HUES6 (cell line): ENCODE measurements around the gene BCL11A.
A peak's percentile ranks its signal among the peaks of the same experiment; 100 is the strongest.

Source experiments
- H3K27ac ChIP-seq: 2 replicates; pipeline ENCODE4 v1.7.0; 2013; ENCODE audit warnings: low read depth, mild to moderate bottlenecking, low read length, inconsistent platforms
- H3K27me3 ChIP-seq: 2 replicates; pipeline ENCODE4 v1.6.1; 2013; ENCODE audit warnings: low read length; ENCODE audit not compliant: control insufficient read depth, insufficient read depth
- H3K36me3 ChIP-seq: 2 replicates; pipeline ENCODE4 v1.6.1; 2013; ENCODE audit warnings: low read length; ENCODE audit not compliant: control insufficient read depth, insufficient read depth
- H3K4me1 ChIP-seq: 2 replicates; pipeline ENCODE4 v1.6.1; 2013; ENCODE audit warnings: low read length; ENCODE audit not compliant: control insufficient read depth, insufficient read depth
- H3K4me3 ChIP-seq: 2 replicates; pipeline ENCODE4 v1.5.1; 2013; ENCODE audit warnings: low read depth, low read length
- H3K9ac ChIP-seq: one replicate; pipeline ENCODE4 v1.6.1; 2013; ENCODE audit warnings: mild to moderate bottlenecking, low read length
- H3K9me3 ChIP-seq: 2 replicates; pipeline ENCODE4 v1.6.1; 2013; ENCODE audit warnings: low read depth, low read length; ENCODE audit not compliant: control insufficient read depth, insufficient read depth

BCL11A gene

GRCh38 chr2:60516383-60516811 is 37.1 kb downstream of the BCL11A start:
- peaks cover 93% of the 10 kb centered on the region for H3K4me1 ChIP-seq
- H3K27ac ChIP-seq, result no peak overlapping the region
- H3K4me3 ChIP-seq, result no peak overlapping the region
- H3K9me3 ChIP-seq, result no peaks in the 10 kb centered on the region
- peaks cover 8% of the 10 kb centered on the region; the same call in 1 of the 2 replicates for H3K36me3 ChIP-seq
- H3K9ac ChIP-seq, result no peak overlapping the region
- no peaks in the 10 kb centered on the region for H3K27me3 ChIP-seq

- Histone ChIP-seq H3K27me3 (no peaks in the 10 kb centered on the region), H3K27ac (peak overlapping the region; percentile 27; the same call in 1 of the 2 replicates), H3K4me3 (no peak overlapping the region), H3K4me1 (peaks cover 93% of the 10 kb centered on the region), H3K9me3 (no peaks in the 10 kb centered on the region), H3K36me3 (peaks cover 8% of the 10 kb centered on the region; the same call in 1 of the 2 replicates), H3K9ac (no peak overlapping the region)
Measured at GRCh38 chr2:60515721-60516226, 37.7 kb downstream of the BCL11A start.

GRCh38 chr2:60513996-60514395 is 39.5 kb downstream of the BCL11A start:
- H3K4me1 ChIP-seq, result peaks cover 94% of the 10 kb centered on the region
- no peak overlapping the region for H3K27ac ChIP-seq
- no peak overlapping the region for H3K9ac ChIP-seq
- no peaks in the 10 kb centered on the region for H3K27me3 ChIP-seq
- no peaks in the 10 kb centered on the region for H3K9me3 ChIP-seq
- peaks cover 8% of the 10 kb centered on the region; the same call in 1 of the 2 replicates for H3K36me3 ChIP-seq
- H3K4me3 ChIP-seq, result no peak overlapping the region

- Histone ChIP-seq H3K36me3 (peaks cover 2% of the 10 kb centered on the region; the same call in 1 of the 2 replicates), H3K27ac (no peak overlapping the region), H3K4me3 (no peak overlapping the region), H3K4me1 (peaks cover 94% of the 10 kb centered on the region), H3K9me3 (no peaks in the 10 kb centered on the region), H3K27me3 (no peaks in the 10 kb centered on the region), H3K9ac (no peak overlapping the region)
Measured at GRCh38 chr2:60513191-60513590, 40.3 kb downstream of the BCL11A start.

- no peak overlapping the region for H3K27ac ChIP-seq
- H3K27me3 ChIP-seq, result no peaks in the 10 kb centered on the region
- H3K4me3 ChIP-seq, result no peak overlapping the region
- H3K36me3 ChIP-seq, result no peaks in the 10 kb centered on the region
- no peak overlapping the region for H3K9ac ChIP-seq
- peaks cover 97% of the 10 kb centered on the region for H3K4me1 ChIP-seq
- H3K9me3 ChIP-seq, result no peaks in the 10 kb centered on the region
Measured at GRCh38 chr2:60512641-60513040, 40.8 kb downstream of the BCL11A start.

GRCh38 chr2:60512062-60512622 is 41.3 kb downstream of the BCL11A start:
- no peaks in the 10 kb centered on the region for H3K9me3 ChIP-seq
- no peak overlapping the region for H3K9ac ChIP-seq
- H3K4me3 ChIP-seq, result no peak overlapping the region
- H3K4me1 ChIP-seq, result peaks cover 96% of the 10 kb centered on the region
- H3K27me3 ChIP-seq, result no peaks in the 10 kb centered on the region
- no peaks in the 10 kb centered on the region for H3K36me3 ChIP-seq
- no peak overlapping the region for H3K27ac ChIP-seq

GRCh38 chr2:60510713-60511112 is 42.7 kb downstream of the BCL11A start:
- H3K36me3 ChIP-seq, result no peaks in the 10 kb centered on the region

GRCh38 chr2:60509066-60509465 is 44.4 kb downstream of the BCL11A start:
- H3K9ac ChIP-seq, result no peak overlapping the region
- H3K4me1 ChIP-seq, result peaks cover 91% of the 10 kb centered on the region

More at GRCh38 chr2:60510713-60511112, 42.7 kb downstream of the BCL11A start:
- H3K27me3 ChIP-seq, result no peaks in the 10 kb centered on the region
- H3K27ac ChIP-seq, result no peak overlapping the region
- H3K4me1 ChIP-seq, result peaks cover 94% of the 10 kb centered on the region
- no peak overlapping the region for H3K4me3 ChIP-seq
- H3K9ac ChIP-seq, result no peak overlapping the region
- no peaks in the 10 kb centered on the region for H3K9me3 ChIP-seq

GRCh38 chr2:60508339-60508917 is 45.0 kb downstream of the BCL11A start:
- no peaks in the 10 kb centered on the region for H3K9me3 ChIP-seq
- peaks cover 87% of the 10 kb centered on the region for H3K4me1 ChIP-seq
- H3K36me3 ChIP-seq, result no peaks in the 10 kb centered on the region
- H3K4me3 ChIP-seq, result no peak overlapping the region
- H3K27ac ChIP-seq, result no peak overlapping the region
- no peaks in the 10 kb centered on the region for H3K27me3 ChIP-seq
- H3K9ac ChIP-seq, result no peak overlapping the region

More at GRCh38 chr2:60509066-60509465, 44.4 kb downstream of the BCL11A start:
- Histone ChIP-seq H3K27ac (no peak overlapping the region), H3K9me3 (no peaks in the 10 kb centered on the region), H3K36me3 (no peaks in the 10 kb centered on the region), H3K4me3 (no peak overlapping the region), H3K27me3 (no peaks in the 10 kb centered on the region)

- Histone ChIP-seq H3K36me3 (no peaks in the 10 kb centered on the region), H3K9me3 (no peaks in the 10 kb centered on the region), H3K4me1 (peaks cover 79% of the 10 kb centered on the region), H3K27ac (no peak overlapping the region), H3K9ac (no peak overlapping the region), H3K27me3 (no peaks in the 10 kb centered on the region), H3K4me3 (no peak overlapping the region)
Measured at GRCh38 chr2:60507211-60507965, 46.1 kb downstream of the BCL11A start.

- H3K27ac ChIP-seq, result no peak overlapping the region
- H3K36me3 ChIP-seq, result peaks cover 4% of the 10 kb centered on the region; the same call in 1 of the 2 replicates
- peaks cover 63% of the 10 kb centered on the region for H3K4me1 ChIP-seq
- H3K9me3 ChIP-seq, result no peaks in the 10 kb centered on the region
- no peak overlapping the region for H3K4me3 ChIP-seq
- H3K27me3 ChIP-seq, result no peaks in the 10 kb centered on the region
- no peak overlapping the region for H3K9ac ChIP-seq
Measured at GRCh38 chr2:60505880-60506260, 47.6 kb downstream of the BCL11A start.
